Right cardiac atrium (tissue), 5 donors: ENCODE measurements around the gene JAZF1. TPM values are rescaled to one million over a fixed set of nuclear protein-coding genes. Genes with fewer than 3 reads are reported as not detected.

ENCODE experiments used
- polyA plus RNA-seq: library from polyadenylated mRNA; stranded (reverse); fragments of 200-250 nt; gene quantifications from one replicate; pipeline ENCODE4 v1.2.3, GENCODE V29; 2013
- total RNA-seq, 4 donors: library from RNA; stranded (reverse); fragmentation: NEBNext Ultra II Directional; extraction: Animal tissue kit (Norgen Biotek cat#: 25700); gene quantifications; one replicate each; pipeline ENCODE4 v1.2.1, GENCODE V29; 2021
- donor health status: healthy with polysubstance abuse.
- donor health status: DM: no; HTN: yes; CAD: no.
- donor health status: DM: no; HTN: no; CAD: no.
- donor health status: DM: no; HTN: yes; CAD: no; lungs with severe emphysema.
- donor health status: DM: yes; HTN: yes; CAD: no.

The JAZF1 gene
- total and polyA plus RNA-seq, 5 donors: 12.9 to 27.4 (median 23.9) TPM

Other genes with a start within 250 kb of the JAZF1 start
- 10 to 100 TPM in 1 of 4 donors, 1 to 10 TPM in 3; 4.0 to 10.8 (median 9.0) TPM for gene CREB5, start 231.7 kb upstream of the JAZF1 start, total RNA-seq
- gene CREB5, start 231.7 kb upstream of the JAZF1 start, polyA plus RNA-seq: 20.4 TPM